Bronchial epithelial cell (primary cell): Measurements from ENCODE around the gene NIPAL3. TPM values are rescaled to one million over a fixed set of nuclear protein-coding genes. Genes with fewer than 3 reads are reported as not detected.

ENCODE experiments used
- DNase-seq: peaks from one replicate; pipeline ENCODE4 v3.0.0-alpha.2; 2010; ENCODE audit warnings: low read depth
- FAIRE-seq: peaks from 2 replicates; lab custom pipeline; 2011; peaks lifted over from hg19 to GRCh38; lab: Jason Lieb, UNC
- H3K27me3 ChIP-seq: 2 replicates; pipeline ENCODE4 v1.5.1; 2011; ENCODE audit warnings: low read length; ENCODE audit not compliant: control insufficient read depth, insufficient read depth
- H3K36me3 ChIP-seq: 2 replicates; pipeline ENCODE4 v1.5.1; 2011; ENCODE audit warnings: low read length; ENCODE audit not compliant: control insufficient read depth, insufficient read depth
- H3K4me3 ChIP-seq: 2 replicates; pipeline ENCODE4 v1.5.1; 2011; ENCODE audit warnings: mild to moderate bottlenecking, low read depth, low read length, control low read depth
- total RNA-seq: library from RNA; depleted of rRNA; stranded (reverse); fragments of >200 nt; gene quantifications from 2 replicates; pipeline ENCODE4 v1.2.1, GENCODE V29; 2014
- TF ChIP-seq, protein P1 (sequence below): IDR thresholded peaks from 2 replicates; pipeline ENCODE4 v1.5.1; 2011; ENCODE audit warnings: mild to moderate bottlenecking, moderate library complexity, low read length, control low read depth, inconsistent platforms; ENCODE audit not compliant: insufficient read depth, severe bottlenecking

Gene NIPAL3
- total RNA-seq, 1 donor from 2014 or later, result 35.8 TPM

DNA sequence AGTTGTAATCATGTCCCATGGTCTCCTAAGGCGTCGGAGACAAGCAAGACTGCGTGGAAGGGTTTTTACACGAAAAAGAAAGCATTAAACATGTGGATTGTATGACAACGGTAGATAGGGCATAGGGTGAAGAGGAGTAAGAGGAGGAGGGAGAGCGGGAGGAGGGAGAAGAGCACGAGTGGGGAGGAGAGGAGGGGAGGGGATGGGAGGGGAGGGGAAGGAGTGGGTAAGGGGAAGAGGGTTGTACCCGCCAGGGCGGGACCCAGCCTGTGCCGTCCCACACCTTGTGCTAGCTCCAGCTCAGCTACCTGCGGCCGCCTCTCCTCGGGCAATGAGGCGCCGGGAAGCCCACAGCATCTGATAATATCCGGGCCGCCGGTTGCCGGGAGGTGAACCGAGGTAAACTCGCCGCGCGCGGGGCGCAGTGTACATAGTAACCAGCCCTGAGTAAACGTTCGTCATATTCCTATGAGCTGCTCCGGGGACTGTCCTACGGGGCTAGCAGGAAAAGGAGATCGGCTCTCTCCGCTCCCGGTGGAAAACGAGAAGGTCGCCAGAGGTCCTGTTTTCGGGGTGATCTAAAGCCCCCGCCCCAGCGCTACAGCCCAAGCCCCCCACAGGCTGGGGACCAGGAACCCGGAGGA lies 86.6 kb downstream of the NIPAL3 start:
- TF ChIP-seq, protein P1, sequence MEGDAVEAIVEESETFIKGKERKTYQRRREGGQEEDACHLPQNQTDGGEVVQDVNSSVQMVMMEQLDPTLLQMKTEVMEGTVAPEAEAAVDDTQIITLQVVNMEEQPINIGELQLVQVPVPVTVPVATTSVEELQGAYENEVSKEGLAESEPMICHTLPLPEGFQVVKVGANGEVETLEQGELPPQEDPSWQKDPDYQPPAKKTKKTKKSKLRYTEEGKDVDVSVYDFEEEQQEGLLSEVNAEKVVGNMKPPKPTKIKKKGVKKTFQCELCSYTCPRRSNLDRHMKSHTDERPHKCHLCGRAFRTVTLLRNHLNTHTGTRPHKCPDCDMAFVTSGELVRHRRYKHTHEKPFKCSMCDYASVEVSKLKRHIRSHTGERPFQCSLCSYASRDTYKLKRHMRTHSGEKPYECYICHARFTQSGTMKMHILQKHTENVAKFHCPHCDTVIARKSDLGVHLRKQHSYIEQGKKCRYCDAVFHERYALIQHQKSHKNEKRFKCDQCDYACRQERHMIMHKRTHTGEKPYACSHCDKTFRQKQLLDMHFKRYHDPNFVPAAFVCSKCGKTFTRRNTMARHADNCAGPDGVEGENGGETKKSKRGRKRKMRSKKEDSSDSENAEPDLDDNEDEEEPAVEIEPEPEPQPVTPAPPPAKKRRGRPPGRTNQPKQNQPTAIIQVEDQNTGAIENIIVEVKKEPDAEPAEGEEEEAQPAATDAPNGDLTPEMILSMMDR, result no peak
- Histone ChIP-seq H3K27me3 (no peaks in the 10 kb centered on the region), H3K36me3 (no peaks in the 10 kb centered on the region), H3K4me3 (peak overlapping the region; percentile 56)
- FAIRE-seq (no peak), DNase-seq (peak; percentile 74)

DNA sequence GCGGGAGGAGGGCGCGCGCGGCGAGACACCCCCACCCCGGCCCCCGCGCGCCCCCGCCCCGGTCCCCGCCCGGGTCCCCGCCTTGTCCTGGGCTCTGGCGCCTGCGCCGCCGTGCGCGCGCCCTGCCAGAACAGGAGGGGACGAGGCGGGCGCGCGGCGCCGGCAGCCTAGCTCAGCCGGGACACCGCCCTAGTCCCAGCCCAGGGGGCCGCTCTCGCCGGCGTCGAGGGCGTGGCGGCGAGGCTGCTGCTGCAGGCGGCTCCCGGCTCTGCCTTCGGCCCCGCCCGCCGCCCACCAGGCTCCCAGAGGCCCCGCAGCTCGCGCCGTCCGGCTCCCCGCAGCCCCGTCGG lies 87.1 kb downstream of the NIPAL3 start, which contains the start of gene RCAN3:
Gene RCAN3 (plus strand): TSS at position 128 of the 350 bp plus-strand sequence. CDS start 11,537 bp downstream, outside the sequence.
- Histone ChIP-seq H3K36me3 (no peaks in the 10 kb centered on the region), H3K4me3 (peak within 1 kb of the TSS; percentile 56), H3K27me3 (no peaks in the 10 kb centered on the region)
- no peak for FAIRE-seq
- TF ChIP-seq, protein P1, result no peak
- peak; percentile 76 for DNase-seq

DNA sequence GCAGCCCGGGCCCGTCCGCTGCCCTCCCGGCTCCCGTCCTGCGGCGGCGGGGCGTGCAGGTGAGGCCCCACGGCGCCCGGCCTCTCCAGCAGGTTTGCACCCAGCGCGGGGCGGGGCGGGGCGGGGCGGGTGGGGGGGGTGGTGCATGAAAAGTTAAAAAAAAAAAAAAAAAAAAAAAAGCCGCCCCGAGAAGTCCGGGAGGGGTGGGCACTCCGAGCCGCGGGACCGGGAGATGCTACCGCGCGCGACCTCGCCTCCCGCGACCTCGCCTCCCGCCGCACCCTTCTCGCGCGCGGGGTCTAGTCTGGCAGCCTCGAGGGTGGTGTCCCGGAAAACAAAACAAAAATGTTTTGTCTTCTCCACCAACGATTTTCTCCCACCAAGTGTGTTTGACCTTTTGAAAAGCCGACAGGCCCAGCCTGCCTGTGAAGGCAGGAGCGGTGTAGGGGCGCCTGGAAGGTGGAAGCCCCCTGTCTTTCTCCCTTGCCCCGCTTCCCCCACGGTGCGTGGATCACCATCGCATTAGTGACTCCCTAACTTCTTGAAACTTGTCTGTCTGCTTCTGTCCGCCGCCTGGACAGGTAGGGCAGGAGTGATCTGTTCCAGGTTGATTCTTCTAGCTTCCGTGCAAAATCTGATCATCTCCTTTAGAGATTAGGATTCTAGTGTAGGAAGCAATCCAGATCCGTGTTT lies 87.6 kb downstream of the NIPAL3 start:
- Histone ChIP-seq H3K27me3 (no peaks in the 10 kb centered on the region), H3K36me3 (no peaks in the 10 kb centered on the region), H3K4me3 (peak overlapping the region; percentile 56)
- DNase-seq (peak; percentile 50), FAIRE-seq (no peak)
- TF ChIP-seq, protein P1, result no peak

DNA sequence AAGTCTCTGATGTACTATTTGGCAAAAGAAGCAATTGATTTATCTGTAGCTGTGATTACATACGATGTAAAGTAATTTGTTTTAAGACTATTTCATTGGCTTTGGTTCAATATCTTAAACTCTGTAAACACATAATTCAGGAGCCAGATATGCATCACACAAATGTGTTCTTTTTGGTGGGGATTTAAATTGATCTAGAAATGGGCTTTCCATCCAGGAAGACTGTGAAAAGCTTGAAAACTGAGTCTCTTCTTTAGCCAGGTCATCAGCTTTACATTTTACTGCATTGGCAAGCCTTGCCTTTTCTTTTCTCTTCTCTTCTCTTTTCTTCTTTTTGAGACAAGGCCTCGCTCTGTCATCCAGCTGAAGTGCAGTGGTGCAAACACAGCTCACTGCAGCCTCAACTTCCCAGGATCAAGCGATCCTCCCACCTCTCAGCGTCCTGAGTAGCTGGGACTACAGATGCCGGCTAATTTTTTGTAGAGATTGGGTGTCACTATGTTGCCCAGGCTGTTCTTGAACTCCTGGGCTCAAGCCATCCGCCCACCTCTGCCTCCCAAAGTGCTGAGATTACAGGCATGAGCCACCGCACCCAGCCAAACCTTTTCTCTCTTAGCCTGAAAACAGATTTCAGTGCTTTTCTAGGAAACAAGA lies 88.4 kb downstream of the NIPAL3 start:
- Histone ChIP-seq H3K36me3 (no peaks in the 10 kb centered on the region), H3K27me3 (no peaks in the 10 kb centered on the region), H3K4me3 (peak overlapping the region; percentile 56)
- FAIRE-seq, result no peak
- no peak for DNase-seq
- TF ChIP-seq, protein P1, result no peak

DNA sequence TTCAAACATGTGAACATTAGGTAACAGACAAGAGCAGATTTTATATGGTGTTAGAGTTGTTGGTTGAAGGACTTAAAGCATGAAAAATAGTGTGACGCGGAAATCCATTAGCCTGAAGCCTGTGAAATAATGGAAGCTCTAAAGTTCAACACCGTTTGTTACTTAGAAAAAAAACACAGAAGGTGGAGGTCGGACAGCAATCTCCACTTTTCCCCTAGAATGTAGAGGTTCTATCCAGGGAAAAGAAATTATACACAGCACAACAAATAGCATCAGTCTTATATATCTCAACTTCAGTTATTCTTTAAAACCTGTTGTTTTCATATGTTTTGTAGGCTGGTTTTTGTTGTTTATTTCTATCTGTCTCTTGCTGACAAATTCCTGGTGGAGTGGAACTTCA lies 89.0 kb downstream of the NIPAL3 start:
- H3K4me3 ChIP-seq, result no peak overlapping the region
- TF ChIP-seq, protein P1, result no peak
- FAIRE-seq (no peak), DNase-seq (no peak)
- no peaks in the 10 kb centered on the region for H3K36me3 ChIP-seq
- no peaks in the 10 kb centered on the region for H3K27me3 ChIP-seq
